Neural cell (in vitro differentiated cells): ENCODE data around the gene CST11.

Source experiments
- CTCF ChIP-seq: fragments of 450-650 bp; IDR thresholded peaks from 2 replicates; pipeline ENCODE4 v1.5.1; 2014; ENCODE audit warnings: antibody characterized with exemption, mild to moderate bottlenecking, moderate library complexity; ENCODE audit not compliant: poor library complexity, severe bottlenecking
- MXI1 ChIP-seq: fragments of 450-650 bp; conservative IDR thresholded peaks from 2 replicates; pipeline ENCODE4 v1.6.1; 2014; ENCODE audit warnings: antibody characterized with exemption, mild to moderate bottlenecking; ENCODE audit not compliant: poor library complexity, severe bottlenecking
- POLR2AphosphoS5 ChIP-seq: IDR thresholded peaks from 2 replicates; pipeline ENCODE4 v1.6.1; 2012
- SMC3 ChIP-seq: fragments of 450-650 bp; conservative IDR thresholded peaks from 2 replicates; pipeline ENCODE4 v1.6.1; 2014; ENCODE audit warnings: antibody characterized with exemption, mild to moderate bottlenecking, moderate library complexity; ENCODE audit not compliant: poor library complexity
- TF ChIP-seq, protein P1 (sequence below): IDR thresholded peaks from 2 replicates; pipeline ENCODE4 v1.6.1; 2012; ENCODE audit warnings: borderline replicate concordance

DNA sequence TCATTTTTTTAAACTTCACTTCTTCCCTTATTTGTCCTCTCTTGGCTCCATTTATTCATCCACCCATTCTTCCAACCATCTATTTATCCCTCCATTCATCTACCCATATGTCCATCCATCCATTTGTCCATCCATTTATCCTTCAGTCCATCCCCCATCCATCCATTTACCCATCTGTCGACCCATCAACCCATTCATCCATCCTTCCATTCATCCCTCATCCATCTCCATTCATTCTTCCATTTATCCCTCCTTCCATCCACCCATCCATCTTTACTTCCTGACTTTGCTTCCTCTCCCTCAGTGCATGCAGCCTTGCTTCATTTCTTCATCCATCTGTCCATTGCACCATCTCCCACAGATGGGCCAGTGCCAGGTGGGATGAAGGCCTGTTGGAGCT lies 1.8 kb downstream of the CST11 start:
- TF ChIP-seq CTCF (no peak), POLR2AphosphoS5 (no peak), MXI1 (no peak), SMC3 (no peak)
- TF ChIP-seq, protein P1, sequence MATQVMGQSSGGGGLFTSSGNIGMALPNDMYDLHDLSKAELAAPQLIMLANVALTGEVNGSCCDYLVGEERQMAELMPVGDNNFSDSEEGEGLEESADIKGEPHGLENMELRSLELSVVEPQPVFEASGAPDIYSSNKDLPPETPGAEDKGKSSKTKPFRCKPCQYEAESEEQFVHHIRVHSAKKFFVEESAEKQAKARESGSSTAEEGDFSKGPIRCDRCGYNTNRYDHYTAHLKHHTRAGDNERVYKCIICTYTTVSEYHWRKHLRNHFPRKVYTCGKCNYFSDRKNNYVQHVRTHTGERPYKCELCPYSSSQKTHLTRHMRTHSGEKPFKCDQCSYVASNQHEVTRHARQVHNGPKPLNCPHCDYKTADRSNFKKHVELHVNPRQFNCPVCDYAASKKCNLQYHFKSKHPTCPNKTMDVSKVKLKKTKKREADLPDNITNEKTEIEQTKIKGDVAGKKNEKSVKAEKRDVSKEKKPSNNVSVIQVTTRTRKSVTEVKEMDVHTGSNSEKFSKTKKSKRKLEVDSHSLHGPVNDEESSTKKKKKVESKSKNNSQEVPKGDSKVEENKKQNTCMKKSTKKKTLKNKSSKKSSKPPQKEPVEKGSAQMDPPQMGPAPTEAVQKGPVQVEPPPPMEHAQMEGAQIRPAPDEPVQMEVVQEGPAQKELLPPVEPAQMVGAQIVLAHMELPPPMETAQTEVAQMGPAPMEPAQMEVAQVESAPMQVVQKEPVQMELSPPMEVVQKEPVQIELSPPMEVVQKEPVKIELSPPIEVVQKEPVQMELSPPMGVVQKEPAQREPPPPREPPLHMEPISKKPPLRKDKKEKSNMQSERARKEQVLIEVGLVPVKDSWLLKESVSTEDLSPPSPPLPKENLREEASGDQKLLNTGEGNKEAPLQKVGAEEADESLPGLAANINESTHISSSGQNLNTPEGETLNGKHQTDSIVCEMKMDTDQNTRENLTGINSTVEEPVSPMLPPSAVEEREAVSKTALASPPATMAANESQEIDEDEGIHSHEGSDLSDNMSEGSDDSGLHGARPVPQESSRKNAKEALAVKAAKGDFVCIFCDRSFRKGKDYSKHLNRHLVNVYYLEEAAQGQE = no peak
